GM12801 (cell line): ENCODE results near the gene DLGAP4.

ENCODE experiments used
- TF ChIP-seq, protein P1 (sequence below): IDR thresholded peaks from one replicate; pipeline ENCODE4 v1.5.1; 2011; ENCODE audit warnings: control low read depth; ENCODE audit not compliant: insufficient read length; ENCODE audit errors: extremely low read depth

DLGAP4 gene

GRCh38 chr20:36461600-36462439 is 155.7 kb downstream of the DLGAP4 start:
- TF ChIP-seq, protein P1, sequence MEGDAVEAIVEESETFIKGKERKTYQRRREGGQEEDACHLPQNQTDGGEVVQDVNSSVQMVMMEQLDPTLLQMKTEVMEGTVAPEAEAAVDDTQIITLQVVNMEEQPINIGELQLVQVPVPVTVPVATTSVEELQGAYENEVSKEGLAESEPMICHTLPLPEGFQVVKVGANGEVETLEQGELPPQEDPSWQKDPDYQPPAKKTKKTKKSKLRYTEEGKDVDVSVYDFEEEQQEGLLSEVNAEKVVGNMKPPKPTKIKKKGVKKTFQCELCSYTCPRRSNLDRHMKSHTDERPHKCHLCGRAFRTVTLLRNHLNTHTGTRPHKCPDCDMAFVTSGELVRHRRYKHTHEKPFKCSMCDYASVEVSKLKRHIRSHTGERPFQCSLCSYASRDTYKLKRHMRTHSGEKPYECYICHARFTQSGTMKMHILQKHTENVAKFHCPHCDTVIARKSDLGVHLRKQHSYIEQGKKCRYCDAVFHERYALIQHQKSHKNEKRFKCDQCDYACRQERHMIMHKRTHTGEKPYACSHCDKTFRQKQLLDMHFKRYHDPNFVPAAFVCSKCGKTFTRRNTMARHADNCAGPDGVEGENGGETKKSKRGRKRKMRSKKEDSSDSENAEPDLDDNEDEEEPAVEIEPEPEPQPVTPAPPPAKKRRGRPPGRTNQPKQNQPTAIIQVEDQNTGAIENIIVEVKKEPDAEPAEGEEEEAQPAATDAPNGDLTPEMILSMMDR: no peak

- TF ChIP-seq, protein P1: no peak
These were observed 156.5 kb downstream of the DLGAP4 start for GRCh38 chr20:36462440-36463211.

DNA sequence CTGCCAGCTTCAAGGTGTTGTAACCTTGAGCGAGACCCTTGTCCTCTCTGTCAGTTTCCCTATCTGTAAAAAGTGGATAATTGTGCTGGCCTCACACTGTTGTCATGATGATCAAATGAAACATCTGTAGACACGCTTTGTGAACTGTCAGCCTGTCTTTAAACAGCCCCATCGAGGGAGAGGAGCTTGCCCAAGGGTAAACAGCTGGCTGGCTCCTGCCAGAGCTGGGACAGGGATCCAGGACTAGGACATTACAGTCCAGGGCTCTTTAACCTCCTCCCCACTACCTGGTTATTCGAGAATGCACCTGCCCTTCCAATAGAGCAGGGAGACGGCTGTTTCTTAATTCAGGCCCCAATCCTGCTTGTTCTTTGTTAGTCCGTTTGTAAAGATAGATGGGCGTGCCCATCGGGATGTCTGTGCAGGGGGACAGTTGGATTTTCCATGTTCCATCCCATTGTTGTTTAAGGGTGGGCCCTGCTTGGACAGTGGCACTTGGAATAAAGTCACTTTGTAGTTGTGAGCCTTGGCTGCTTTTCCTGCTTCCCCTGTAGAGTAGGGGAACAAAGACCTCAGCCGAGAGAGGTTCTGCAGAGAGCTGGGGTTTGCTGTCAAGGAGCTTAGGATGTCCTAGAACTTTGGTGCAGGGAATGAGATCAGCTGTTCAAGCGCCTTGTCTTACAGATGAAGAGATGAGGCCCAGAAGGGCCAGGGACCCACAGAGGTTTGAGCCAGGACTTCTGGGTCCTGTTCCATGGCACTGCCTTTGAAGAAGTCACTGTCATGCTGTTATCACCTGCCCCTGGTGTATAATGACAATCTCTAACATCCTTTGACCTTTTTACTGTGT is 157.3 kb downstream of the DLGAP4 start:
- TF ChIP-seq, protein P1: no peak

DNA sequence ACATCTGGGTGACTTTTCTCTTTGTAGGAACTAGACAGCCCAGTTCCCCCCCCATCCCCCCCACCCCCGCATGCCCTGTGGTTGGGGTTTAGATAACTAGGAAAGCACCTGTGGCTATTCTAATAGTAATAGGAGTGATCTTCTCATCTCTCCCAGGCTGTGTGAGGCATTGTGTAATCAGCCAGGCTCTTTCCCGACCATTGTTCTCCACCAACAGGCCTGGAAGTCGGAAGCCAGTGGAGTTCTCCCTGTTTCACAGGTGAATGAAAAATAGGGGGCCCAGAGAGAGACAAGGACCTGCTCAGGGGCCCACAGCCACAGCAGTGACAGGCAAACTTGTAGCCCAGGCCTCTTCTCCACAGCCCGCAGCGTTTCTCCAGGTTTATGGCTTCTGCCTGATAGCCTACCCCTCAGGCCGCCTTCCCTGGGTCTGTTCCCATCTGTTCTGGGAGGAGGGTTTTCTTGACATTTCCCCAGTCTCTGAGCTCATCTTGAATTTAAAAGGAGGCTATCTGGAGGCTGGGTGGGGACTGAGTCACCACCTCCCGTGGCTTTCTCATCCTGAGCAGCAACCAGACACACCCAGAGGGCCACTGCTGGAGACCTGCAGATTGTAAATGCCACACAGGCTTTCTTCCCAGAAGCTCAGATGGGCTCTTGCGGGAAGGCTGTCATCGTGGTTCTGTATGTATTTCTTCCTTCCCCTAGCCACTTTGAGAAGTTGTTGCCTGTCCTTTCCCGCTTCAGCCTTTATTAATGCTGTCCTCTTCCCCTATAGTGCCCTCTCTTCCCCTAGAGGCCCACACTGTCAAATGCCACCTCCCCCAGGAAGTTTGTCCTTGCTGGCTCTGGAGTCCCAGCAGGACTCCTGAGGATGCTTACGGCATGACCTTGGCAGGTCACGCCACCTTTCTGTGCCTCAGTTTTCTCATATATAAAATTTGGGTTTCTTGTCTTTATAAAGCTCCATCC is 159.3 kb downstream of the DLGAP4 start:
- TF ChIP-seq, protein P1: no peak

DNA sequence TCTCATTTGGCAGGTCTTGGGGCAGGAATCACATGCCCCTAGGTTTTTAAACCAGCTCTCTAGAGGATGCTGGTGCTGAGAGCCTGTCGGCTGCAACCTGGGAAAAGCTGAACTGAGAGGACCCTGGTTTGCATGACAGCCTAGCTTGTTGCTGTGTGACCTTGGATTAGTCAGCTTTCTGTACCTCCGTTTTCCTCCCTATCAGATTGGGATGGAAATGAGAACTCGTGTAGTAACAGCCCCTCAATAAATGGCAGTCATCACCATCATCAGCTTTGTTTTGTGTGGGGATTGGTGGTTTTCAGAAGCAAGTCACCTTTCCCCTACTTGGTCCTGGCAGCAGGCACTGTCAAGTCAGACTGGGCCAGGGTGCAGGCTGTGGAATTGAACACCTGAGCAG is 159.9 kb downstream of the DLGAP4 start:
- TF ChIP-seq, protein P1: no peak

DNA sequence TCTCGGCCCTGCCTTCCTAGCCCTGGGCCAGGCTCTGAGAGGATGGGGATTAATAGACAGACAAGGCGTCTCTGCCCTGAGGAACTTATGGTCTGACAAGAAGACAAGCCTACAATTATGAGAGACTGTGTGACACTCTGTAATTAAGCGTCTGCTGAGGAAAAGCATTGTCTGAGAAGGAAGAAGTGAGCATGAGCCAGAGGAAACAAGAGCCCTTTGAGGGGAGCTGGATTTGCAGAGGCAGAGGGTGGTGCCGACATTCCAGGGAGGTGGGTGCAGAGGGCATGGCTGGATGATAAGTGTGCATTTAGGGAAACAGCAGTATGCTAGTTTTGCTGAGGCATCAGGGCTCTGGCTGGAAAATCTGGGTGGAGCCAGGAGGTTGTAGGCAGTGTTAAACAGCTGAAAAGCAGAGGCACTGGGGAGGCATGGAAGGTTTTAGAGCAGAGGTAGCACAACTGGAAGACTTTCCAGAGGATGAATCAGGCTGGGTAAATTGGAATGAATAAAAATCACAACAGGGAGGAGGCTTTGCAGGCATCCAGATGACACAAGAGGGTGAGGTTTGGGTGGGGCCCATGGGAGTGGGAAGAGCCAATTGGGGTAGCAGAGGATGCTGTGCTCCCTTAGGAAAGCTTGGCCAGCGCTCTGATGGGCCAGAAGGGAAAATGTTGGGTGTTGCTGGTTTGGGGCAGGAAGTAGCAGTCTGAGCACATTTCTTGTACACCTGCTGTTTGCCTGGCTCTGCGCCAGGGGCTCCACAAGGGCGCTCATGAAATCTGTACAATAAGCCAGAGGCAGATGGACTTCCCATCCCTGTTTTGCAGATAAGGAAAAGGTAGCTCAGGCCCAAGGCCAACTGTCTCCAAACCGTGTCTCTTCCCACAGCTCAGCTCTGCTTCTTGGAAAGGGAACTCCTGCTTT is 161.2 kb downstream of the DLGAP4 start:
- TF ChIP-seq, protein P1: no peak
